ENCODE data around the gene RTN4RL1.

RTN4RL1 gene

DNA sequence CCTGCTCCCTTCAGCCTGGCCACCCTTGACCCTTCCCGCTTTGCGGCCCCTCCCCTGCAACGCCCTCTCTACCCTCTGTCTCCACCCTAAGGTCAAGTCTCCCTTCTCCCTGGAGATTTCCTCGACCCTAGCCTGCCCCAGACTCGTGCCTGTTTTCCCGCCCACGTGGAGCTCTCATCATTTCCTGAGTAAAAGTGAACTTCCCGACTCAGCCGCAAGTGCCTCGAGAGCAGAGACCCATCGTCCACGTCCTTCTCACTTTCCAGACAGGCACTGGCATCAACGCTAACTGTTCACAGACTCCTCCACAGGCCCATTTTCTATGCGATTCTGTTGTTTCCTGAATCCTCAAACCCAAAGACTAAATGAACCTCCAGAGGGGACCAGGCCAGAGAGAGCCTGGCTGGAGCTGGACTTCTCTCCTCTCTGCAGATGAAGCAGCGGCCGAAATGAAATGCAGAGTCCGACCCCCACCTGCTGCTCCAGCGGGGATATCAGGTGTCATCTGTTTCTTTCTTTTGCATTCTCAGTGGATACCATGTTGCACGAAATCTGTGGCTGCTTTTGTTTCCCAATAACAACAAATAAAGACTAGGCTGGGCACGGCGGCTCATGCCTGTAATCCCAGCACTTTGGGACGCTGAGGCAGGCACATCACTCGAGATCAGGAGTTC, 52.5 kb downstream of the RTN4RL1 start:
- no peak for DNase-seq

DNA sequence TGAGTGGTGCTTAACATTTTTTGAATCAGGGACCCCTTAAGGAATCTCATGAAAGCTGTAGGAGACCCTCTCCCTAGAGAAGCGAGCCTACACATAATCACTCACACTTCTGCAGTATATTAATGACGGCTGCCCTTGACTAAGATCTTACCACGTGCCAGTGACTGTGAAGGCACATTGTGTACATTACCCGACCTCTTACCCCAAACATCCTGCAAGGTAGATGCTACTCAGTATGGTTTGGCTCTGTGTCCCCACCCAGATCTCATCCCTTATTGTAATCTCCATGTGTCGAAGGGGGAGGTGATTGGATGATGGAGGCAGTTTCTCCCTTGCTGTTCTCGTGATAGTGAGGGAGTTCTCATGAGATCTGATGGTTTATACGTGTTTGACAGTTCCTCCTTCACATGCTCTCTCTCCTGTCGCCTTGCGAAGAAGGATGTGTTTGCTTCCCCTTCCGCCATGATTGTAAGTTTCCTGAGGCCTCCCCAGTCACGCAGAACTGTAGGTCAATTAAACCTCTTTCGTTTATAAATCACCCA, 54.2 kb downstream of the RTN4RL1 start:
- no peak for DNase-seq

DNA sequence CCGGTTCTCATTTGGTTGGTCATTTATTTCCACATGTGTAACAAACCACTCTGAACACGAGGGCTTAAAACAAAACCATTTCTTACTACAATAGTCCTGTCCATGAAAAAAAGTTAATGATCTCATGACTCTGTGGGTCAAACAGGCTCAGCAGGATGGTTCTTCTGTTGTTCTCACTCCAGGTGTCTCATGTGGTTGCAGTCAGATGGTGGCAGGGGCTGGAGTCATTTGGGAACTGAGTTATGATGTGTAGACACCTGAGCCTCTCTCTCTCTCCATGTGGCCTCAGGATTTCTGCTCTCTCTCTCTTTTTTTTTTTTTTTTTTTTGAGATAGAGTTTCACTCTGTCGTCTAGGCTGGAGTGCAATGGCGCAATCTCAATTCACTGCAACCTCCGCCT, 55.4 kb downstream of the RTN4RL1 start:
- no peak for DNase-seq

GRCh38 chr17:1967213-1967612, 57.9 kb downstream of the RTN4RL1 start:
- peak; percentile 59 for DNase-seq

DNA sequence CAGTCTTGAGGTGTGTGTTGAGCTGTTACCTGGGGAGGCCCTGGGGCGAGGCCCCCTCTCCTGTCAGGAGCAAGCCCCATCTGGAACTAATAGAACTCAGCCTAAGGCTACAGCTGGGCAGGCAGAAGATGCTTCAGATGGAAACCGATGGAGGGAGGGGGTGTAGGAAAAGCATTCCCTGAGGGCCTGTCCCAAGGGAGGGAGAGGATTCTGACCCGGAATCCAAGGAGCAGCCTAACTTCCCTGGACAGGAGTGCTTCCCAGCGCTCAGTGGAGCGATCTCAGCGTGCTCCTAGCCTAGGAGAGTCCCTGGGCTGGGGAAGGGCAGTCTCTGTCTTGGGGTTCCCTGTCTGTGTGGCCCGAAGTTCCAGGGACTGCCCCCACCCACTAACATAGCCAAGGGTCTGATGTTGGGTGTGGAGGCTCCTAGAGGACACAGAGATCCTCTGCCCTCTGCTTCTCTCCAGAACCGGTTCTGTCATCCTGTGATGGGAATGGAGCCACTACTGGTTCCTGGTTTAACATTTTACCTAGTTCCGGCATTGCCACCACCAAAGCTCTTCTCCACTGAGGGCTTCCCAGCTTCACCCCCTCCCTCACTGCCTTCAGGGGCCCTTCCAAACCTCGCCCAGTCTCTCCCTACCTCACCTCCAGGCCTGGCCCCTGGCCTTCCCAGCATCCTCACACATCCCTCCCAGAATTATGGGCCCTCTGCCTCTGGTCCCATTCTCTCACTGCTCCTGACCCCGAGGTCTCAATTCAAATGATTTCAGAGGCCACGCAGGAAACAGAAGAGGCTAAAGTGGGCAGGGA, 58.7 kb downstream of the RTN4RL1 start:
- no peak for DNase-seq

GRCh38 chr17:1965556-1966273, 59.4 kb downstream of the RTN4RL1 start:
- DNase-seq = no peak

GRCh38 chr17:1963250-1963649, 61.9 kb downstream of the RTN4RL1 start:
- no peak for DNase-seq

DNA sequence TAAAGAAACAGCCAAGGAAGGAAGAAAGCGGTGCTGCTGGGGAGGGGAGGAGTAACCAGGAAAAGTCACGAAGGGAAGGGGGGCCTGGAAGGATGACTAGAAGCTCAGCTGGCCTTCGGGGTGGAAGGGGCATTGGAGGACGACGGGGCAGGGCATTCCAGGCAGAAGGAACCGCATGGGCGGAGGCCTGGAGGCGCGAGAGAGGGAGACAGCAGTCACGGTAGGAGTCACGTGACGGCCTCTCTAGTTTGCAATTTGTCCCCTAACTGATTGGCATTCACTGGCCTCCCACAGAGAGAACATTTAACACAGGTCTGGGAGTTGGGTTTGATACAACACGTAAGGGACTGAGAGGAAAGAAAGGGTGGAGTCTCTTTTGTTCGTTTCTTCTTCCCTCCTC, 63.9 kb downstream of the RTN4RL1 start:
- DNase-seq = no peak

- DNase-seq = no peak
Measured at GRCh38 chr17:1960545-1960912, 64.6 kb downstream of the RTN4RL1 start.

- no peak for DNase-seq
Measured at GRCh38 chr17:1959871-1960544, 65.1 kb downstream of the RTN4RL1 start.

DNA sequence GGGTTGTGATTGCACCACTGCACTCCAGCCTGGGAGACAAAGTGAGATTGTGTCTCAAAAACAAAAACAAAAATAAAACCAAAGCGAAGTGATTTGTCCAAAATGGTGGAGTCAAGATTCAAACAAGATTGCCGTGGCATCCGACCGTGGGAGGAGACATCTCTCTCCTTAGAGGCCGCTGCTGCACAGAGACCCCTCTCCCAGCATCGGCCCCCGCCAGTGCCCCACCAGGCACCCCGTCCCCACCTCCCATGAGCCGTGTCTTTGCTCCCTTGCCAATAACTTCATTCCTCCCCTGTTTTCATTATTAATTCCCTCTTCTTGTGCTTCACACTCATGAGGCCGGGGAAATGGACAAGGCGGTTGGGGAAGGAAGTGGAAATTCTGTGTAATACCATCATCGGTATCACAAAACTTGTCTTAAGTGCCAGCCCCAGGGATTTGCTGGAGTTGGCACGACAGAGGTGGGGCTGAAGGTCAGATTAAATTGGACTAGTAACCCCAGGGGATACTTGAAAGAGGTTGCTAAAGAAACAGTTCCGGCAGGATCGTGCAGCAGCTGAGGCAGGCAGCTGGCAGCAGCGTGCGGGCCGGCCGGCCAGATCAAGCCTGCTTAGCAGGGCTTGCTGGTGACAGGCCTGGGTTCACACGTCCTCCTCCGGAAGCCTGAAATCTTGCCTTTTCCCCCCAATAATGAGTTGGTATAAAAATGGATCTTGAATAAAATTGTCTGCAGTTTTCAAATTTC, 66.8 kb downstream of the RTN4RL1 start:
- no peak for DNase-seq

GRCh38 chr17:1957037-1957436, 68.1 kb downstream of the RTN4RL1 start:
- no peak for DNase-seq

- no peak for DNase-seq
Measured at GRCh38 chr17:1956134-1956533, 69.0 kb downstream of the RTN4RL1 start.

- no peak for DNase-seq
Measured at GRCh38 chr17:1953831-1954230, 71.3 kb downstream of the RTN4RL1 start.

GRCh38 chr17:1951920-1952319, 73.2 kb downstream of the RTN4RL1 start:
- no peak for DNase-seq

- no peak for DNase-seq
Measured at GRCh38 chr17:1949754-1950153, 75.4 kb downstream of the RTN4RL1 start.

DNA sequence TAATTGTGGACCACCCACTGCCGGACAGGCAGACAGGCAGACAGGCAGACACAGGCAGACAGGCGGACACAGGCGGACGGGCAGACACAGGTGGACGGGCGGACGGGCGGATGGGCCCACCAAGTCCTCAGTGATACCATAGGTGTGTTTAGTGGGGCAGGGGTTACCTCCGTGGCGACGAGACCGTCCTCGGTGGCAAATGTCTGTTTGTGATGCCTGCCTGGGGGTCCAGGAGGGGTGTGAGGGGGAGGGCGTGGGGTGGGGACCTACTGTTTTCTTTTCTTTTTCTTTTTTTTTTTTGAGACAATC, 76.7 kb downstream of the RTN4RL1 start:
- no peak for DNase-seq

DNA sequence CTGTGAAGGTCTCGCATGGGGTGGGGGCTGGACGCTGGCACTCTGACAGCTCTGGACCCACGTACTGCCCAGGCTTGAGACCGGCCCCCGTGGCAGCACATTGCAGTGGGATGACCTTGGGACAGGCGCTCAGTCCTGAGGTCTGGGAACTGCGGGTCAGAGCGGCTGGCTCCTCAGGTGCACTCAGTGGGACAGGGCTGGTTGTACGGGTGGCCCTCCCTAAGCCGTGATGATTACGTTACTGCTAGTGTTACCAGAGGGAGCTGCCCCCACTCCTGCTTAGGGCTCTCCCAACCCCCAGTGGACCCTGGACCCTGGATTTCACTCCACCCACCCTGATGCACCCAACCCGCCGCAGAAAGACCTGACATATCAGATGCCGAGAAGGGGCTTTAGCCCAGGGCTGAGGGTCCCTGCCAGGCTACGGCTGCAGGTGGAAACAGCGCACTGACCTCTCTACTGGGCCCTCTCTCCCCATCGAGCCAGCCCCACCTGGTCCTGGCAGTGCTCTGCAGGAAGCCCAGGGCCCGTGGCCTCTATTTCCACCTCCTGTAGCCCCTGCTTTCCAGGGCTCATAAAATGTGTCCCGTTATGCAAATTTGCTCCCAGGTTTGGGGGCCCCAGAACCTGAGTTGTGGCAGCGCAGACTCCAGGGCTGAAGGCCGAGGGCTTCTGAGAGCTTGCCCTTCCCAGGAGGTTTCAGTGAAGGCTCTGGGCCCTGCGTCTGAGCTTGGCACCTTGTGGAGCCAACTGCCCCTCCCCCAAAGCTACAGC, 77.2 kb downstream of the RTN4RL1 start:
- no peak for DNase-seq

DNA sequence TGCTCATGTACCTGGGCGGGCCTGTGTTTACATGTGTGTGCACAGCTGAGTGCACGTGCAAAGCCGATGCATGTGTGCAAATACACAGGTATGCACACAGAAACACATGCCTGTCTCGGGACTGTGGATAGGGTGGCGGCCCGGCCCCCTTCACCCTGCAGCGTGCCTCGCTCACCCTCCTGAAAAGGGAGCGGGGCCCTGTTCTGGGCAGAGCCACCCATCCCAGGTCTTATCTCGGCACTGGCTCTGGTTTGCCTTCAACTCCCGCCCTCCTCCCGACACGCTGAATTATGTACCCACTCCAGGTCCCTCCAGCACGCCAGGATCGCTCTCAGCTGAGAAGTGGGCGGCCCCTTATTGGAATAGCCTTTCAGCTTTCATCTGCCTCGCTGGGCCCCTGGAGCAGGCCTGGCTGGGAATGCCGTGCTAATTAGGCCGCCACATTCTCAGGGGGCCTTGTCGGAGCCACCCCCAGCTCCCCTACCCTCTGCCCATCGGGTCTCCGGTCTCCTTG, 77.8 kb downstream of the RTN4RL1 start:
- no peak for DNase-seq

- DNase-seq = no peak
Measured at GRCh38 chr17:1946021-1946932, 78.9 kb downstream of the RTN4RL1 start.
